HG03135 (cell line): ENCODE data around the gene CXCR6.
"Not testable (repeated sequence)": the region's sequence is repeated elsewhere in the genome, so short reads cannot be mapped to it uniquely, and the experiment has no call there.

ENCODE experiments used
- ATAC-seq: cut with Tn5 transposase; IDR thresholded peaks from one replicate; pipeline ENCODE4 v1.9.1; 2021; ENCODE audit warnings: mild to moderate bottlenecking, moderate library complexity; ENCODE audit not compliant: unreplicated experiment

Gene CXCR6

DNA sequence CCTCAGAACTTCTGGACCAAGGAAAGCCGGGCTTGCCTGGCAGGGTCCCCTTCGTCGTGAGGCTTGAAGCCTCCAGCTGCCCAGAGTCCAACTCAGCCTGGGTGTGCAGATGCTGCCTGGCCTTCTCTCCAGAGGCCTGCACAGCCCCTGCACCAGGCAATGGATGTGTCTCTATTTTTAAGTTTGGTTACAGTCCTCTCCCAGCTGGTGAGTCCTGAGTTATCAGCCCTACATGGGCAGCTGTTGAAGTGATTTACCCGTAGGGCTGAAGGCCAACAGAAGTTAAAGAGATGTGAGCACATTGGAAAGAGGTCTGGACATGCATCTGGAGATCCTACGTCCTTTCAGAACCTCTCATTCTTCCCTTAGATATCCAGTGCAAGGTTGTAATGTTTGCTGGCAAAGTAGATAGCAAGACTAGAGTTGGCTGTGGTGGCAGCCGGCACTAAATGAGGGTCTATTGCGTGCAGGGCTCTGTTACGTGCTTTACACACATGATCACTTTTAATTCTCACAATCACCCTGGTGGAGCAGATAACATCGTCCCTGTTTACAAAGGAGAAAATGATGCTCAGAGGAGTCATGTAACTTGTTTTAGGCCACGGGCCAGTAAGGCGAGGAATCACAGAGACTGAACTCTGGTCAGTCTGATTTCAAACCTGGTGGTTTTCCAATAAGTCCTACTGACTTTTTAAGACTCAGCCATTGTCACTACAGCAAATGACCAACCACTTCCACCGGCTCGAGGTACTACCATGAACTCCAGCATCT is 42.5 kb downstream of the CXCR6 start:
- ATAC-seq: no peak

DNA sequence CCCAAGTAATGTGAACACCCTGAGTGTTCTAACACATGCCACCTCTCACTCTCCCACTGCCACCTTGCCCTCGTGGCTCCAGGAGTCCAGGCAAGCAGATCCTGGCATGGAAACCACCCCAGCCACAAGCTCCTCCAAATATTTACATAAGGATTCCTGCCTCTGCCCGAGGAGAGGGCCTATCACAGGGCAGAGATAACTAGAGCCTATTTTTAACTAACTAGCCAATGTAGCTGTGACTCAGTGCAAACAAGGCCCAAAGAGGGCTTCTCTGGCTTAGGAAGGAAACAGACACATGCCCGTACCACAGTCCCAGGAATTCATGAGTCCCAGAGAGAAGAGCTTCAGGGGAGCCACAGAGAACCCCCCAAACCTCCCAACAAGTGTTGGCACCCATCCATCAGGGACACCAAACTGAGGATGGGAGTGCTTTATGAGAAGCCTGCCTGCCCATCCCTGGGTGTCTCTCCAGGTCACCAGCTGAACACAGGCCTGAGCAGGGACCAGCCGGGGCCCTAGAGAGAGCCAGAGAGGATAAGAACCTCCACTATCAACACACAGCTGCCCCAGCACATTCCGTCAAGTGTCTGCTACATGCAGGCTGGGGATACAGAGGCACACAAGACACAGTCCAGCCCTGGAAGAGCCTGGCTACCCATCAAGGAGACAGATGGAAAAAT is 43.2 kb downstream of the CXCR6 start:
- no peak for ATAC-seq

DNA sequence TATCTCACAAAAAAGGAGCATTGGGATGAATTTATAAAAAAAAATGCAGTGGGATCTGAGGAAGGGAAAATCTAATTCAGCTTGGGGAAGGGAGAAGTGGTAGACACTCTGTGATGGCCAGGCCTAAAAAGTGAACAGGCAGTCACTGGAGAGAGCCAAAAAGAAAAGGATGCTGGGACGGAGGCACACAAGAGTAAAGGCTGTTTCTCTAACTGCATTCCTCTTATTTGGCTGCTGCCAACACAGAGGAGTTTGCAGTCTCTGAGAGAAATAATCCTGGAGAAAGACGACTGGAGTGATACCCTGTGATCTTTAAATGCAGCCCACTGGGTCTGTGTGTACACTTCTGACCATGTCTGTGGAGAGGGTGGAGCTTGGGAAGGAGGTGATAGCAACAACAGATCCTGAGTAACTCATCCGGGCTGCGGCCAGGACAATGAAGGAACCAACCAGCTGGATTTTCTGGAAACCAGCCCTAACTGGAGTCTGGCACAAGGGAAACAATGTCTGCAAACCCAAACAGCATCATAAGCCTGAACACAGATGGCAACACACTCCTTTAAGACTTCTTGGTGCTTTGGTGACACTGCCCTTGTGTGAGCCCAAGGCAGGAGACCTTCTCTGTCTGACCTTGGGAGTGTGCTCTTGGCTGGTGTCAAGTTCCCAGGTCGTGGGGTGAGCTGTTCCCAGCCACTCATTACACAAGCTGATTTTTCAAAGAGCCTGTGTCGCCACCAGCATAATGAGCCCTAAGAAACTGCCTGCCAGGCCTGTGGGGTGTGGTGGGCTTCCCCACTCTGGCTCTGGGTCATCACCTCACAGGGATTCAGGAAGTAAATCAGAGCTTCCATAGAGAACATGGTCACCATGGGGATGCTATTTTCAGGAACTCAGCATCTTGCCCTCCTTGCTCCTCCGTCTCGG is 44.4 kb downstream of the CXCR6 start:
- no peak for ATAC-seq

DNA sequence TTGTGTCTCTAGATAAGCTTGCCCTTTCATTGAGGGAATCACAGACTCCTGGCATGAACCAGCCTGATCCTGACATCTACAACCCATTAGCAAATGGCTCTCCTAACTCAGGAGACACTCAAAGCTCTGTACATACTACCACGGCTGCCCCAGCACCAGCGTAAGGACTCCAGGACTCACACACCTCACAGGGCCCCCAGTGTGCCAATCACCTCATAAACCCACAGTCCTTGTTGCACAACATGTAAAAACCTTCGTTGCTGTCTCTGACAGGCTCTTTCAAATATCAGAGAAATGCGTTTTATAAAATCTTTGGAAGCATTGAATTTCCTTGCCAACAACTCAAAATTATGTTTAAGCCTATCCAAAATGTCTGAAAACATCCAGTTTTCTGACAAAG is 45.1 kb downstream of the CXCR6 start:
- no peak for ATAC-seq

DNA sequence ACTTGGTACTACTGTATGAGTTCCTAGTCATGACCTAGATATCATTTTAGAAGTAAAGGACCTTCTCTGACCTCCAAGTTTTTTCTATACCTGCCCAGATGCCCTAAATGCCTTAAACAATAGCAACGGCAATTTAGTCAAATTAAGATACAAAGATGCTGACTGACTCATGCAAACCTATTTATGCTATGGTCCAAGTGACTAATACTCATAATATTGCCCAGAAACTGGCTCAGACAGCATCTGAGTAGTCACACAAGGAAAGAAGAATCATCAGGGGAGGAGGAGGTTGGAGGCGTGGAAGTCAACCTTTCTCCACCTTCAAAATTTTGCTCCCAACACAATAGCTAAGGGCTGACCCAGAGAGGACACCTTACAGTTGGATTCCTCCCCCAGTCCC is 45.5 kb downstream of the CXCR6 start:
- ATAC-seq: no peak

DNA sequence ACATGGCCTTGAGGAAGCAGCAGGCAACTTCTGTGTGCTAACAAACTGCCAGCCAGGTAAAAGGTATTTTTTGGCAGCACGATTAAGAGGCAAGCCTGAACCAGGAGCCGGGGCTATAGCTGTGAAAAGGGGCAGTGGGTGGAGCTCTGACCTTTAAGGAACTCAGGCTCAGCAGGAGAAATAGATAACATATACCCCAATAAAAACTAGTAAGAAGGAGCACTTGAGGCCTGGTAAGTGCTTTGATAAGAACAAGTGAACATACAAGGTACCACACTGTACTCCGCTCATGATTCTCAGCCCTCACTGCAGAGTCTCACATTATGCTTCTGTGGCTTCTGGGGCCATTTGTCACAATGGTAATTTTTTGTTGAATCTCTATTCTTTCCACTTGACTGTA is 46.9 kb downstream of the CXCR6 start:
- no peak for ATAC-seq

DNA sequence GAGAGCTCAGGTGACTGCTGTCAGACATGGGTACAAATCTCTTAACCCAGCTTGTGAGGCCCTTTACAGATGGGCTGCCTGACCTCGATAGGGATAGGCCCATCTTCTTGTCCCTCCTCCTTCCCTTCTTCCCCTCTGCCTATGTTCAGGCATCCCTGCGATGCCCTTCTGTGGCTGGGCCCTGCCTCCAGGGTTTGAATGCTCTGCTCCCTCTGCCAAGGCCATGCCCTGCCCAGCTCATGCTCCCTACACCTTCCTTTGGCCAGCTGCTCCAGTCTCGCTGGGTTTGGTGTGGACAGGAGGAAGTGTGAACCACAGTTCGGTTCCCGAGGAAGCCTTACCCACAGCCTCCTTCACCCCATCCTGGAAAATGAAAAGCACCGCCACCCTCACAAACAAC is 48.1 kb downstream of the CXCR6 start:
- ATAC-seq: no peak

DNA sequence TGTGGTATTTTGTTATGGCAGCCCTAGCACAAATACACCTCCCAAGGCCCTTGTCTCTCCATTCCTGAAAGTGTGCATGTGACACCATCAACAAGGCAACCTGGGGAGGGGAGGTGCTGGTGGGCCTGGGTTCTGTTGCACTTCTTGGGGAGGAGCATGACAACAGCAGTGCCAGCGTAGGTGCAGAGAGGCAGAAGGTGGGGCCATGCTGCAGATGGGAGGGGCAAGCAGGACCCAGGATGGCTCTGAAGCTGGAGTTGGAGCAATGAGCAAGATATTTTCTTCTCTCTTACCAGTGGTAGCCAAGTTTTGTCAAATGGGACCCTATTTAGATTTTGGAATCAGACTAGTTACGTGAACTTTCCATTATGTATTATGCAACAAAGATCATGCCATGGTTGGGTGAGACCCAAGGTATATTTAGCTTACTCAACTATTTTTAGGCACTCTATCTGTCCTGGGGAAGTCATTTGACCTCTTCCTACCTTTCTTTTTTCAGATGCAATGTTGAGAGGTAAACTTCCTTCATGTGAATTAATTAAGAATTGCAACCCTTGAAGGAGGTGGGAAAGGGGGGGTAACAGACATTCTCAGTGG is 49.0 kb downstream of the CXCR6 start:
- no peak for ATAC-seq

DNA sequence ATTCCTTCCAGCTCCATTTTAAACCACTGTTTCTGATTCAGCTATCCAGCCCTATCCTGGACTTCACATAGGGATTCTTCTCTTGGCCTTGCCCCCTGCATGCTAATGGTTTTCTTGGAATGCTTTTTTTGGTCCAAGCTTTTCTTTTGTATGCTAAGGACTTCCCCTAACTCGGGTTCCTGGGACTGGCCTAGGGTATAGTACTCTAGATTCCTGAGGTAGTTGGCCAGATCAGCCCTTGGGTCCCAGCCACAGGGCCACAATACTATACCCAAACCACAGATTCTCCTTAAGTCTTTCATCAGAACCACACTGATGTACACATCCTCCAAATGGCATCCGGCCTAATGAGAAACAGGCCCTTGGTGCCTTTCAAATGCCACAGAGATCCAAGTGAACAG is 49.6 kb downstream of the CXCR6 start:
- no peak for ATAC-seq

DNA sequence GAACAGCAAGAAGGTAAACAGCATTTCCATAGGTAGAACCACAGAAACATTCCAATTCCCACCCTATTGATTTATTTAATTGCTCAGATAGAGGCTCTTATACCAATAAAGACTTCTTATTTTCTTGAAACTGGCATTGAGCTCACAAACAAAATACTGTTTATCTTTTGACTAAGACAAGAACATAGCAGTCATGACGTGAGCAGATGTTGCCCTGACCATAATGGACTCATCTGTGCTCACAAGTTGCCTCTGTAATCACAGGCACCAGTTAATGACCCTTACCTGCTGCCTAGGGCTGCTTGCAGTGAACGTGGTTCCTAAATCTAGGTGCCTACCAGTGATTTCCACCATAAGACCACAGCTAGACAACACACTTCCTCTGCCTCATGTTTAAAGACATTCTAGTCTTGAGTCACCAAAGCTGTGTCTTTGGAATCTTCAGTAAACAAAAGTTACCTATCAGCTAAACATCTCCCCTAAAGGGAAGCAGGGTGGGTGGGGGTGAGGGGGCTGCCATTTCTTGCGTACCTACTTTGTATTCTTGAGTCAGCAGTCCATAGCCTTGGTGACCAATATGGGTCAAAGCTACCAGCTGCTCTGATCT is 50.3 kb downstream of the CXCR6 start:
- ATAC-seq: no peak

DNA sequence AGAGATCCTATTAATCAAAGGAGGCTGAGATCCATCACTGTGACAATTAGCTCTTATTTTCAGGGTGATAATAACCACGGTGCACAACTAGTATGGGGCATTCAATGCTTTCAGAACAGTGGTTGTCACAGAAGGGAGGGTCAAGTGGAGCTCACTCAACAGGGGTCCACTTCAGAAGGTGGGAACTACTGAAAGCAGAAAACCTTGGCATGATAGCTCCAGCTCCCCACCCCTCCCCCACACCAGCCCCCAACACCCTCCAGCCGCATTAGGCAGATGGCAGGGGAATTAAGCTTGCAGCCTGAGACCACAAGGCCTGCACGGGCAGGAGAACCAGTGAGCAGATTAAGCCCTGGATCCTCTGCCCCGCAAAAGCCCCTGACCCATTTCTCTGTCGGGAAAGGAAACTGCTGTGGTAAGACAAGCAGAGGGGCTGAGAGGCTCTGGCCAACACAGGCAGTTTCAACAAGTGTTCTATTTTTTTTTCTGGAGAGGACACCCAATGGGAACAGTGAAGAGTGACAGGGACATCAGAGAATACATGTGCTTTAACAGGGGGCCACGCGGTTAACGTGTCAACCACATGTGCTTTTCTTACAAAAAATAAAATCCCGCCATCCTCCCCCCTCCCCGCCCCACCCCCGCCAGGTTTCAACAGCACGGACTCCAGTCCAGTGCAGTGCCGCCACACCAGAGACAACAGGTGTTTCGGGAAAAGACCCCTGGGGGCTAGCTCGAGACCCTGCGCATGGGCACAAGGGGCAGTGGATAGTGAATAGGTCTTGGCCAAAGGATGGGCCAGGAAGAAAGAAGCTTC is 51.4 kb downstream of the CXCR6 start:
- no peak for ATAC-seq

DNA sequence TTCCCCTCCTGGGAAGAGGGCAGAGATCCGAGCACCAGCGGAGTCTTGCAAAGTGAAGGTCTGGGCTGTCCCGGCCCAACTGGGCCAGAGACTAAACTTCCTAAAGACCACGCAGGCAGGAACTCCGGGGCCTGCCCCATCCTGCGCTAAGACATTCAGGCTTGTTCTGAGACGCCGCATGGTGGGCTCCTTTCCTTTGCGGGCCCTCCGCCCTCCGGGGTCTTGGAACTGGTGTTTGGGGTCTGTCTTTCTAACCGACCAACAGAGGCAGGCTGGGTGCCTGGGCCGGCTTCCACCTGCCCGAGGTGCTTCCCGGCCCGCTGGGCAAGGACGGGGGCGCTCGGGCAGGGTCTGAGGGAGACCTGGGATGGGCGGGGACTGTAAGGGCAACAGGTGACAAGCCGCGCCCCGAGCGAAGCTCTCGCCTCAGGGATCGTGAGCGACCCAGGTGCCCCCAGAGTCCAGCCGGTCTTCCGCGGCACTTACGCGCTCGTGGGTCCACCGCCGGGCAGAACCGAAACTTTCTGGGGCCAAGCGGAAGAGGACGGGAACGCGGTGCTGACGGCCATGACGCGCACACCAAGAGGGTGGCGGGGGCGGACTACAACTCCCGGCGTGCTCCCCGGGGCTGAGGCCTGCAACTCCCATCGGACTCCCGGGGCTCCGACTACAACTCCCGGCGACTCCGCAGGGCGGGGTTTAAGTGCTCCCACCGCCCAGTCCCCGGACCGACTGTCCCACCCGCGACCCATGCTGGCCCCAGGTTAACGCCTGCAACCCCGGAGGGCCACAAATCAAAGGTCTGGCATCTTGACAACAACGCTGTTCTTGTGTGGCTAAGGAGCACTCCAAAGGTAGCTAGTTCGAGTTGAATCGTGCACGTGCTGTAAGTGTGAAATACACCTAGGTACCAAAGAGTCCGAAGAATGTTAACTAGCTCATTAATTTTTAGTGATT is 52.2 kb downstream of the CXCR6 start, which contains the start of gene FYCO1:
FYCO1 (minus strand) TSS at position 589 of the 957 bp plus-strand sequence. CDS start 10,914 bp downstream, outside the sequence.
- ATAC-seq: peak; percentile 89

DNA sequence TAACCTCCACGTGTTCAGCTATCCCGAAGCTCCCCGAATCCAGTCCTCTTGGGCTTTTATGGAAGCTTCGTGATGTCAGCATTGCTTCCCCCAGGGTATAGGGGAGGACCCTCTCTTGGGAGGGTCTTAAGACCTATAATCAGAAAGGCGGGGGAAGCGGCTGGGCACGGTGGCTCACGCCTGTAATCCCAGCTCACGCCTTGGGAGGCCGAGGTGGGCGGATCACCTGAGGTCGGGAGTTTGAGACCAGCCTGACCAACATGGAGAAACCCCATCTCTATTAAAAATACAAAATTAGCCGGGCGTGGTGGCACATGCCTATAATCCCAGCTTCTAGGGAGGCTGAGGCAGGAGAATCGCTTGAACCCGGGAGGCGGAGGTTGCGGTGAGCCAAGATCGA is 54.2 kb downstream of the CXCR6 start:
- ATAC-seq: not testable (repeated sequence)

DNA sequence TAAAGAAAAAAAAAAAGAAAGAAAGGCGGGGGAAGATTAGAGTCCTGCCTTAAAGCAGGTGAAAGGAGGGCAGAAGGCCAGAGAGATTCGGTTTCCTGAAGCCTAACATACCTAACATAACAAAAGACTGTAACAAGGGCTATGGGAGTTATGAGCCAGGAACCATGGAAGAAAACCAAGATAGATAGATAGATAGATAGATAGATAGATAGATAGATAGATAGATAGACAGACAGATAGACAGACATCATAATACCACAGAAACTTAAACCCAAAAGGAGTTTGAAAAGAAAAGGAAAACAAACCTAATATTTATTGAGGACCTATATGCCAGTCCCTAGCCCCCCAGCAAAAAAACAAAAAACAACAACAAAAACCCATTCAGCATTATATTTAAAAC is 54.7 kb downstream of the CXCR6 start:
- no peak for ATAC-seq
